GM12864 (cell line): ENCODE results near the gene TMEM232.

Experiments used
- DNase-seq: peaks from one replicate; pipeline ENCODE4 v3.0.0-alpha.2; 2011; ENCODE audit warnings: low read depth
- H3K4me3 ChIP-seq: 2 replicates; pipeline ENCODE4 v1.5.1; 2011; ENCODE audit warnings: mild to moderate bottlenecking, low read depth, low read length, control low read depth
- TF ChIP-seq, protein P1 (sequence below): IDR thresholded peaks from 2 replicates; pipeline ENCODE4 v1.5.1; 2011; ENCODE audit warnings: low read depth, mild to moderate bottlenecking, moderate library complexity, low read length, control low read depth, inconsistent platforms; ENCODE audit errors: missing control alignments

TMEM232 gene

DNA sequence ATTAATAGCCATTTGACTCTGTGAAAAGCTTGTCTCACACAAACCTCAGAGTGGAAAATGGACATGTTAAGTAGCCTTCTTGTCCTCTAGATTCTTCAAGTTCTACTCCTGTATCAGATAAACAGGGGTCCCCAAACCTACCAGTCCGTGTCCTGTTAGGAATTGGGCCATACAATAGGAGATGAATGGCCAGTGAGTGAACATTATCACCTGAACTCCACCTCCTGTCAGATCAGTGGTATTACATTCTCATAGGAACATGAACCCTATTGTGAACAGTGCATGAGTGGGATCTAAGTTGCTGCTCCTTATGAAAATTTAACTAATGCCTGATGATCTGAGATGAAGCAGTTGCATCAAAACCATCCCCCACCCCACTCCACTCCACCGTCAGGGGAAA lies 136.3 kb downstream of the TMEM232 start:
- TF ChIP-seq, protein P1, sequence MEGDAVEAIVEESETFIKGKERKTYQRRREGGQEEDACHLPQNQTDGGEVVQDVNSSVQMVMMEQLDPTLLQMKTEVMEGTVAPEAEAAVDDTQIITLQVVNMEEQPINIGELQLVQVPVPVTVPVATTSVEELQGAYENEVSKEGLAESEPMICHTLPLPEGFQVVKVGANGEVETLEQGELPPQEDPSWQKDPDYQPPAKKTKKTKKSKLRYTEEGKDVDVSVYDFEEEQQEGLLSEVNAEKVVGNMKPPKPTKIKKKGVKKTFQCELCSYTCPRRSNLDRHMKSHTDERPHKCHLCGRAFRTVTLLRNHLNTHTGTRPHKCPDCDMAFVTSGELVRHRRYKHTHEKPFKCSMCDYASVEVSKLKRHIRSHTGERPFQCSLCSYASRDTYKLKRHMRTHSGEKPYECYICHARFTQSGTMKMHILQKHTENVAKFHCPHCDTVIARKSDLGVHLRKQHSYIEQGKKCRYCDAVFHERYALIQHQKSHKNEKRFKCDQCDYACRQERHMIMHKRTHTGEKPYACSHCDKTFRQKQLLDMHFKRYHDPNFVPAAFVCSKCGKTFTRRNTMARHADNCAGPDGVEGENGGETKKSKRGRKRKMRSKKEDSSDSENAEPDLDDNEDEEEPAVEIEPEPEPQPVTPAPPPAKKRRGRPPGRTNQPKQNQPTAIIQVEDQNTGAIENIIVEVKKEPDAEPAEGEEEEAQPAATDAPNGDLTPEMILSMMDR, result peak; percentile 53
- H3K4me3 ChIP-seq, result no peak overlapping the region
- DNase-seq, result no peak

DNA sequence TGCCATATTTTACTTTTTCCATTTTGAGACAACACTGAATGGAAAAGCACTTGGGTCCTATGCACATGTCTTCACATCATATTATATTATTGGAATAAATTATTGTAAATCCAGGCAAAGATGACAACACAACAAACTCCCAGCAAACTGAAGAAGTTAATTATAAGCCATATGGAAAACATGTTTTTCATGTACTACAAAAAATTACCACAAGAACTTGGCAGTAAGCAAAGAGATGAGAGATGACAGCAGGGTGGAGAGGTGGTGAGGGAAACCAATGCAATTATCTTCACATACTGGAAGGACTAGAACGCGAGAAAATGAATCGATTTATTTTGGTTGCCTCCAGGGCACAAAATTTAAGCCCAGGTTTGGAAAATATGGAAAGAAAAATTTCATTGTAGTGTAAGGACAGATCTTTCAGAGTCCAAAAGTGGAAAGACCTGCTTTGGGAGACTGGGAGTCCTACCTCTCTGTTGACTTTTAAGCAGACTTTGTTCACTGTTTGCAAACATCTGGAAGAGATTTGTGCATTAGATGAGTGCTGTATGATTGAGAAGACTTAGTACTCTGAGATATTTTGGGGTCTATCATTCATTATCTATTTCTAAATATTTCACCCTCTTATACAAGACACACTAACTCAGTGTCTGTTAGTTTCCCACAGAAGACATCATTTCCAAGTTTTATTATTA lies 138.0 kb downstream of the TMEM232 start:
- TF ChIP-seq, protein P1, result no peak
- H3K4me3 ChIP-seq, result no peak overlapping the region
- DNase-seq, result no peak

DNA sequence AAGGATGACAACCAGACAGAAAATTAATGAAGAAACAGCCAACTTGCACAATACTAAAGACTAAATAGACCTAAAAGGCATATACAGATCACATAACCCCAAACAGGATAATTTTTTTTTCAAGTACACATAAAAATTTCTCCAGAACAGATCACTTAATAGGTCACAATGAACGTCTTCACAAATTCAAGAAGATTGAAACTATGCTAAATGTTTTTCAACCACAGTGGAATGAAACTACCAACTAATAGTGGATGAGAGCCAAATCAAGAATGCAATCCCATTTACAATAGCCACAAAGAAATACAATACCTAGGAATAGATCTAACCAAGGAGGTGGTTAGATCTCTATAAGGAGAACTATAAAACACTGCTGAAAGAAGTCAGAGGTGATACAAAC lies 145.8 kb downstream of the TMEM232 start:
- no peak overlapping the region for H3K4me3 ChIP-seq
- TF ChIP-seq, protein P1, result no peak
- no peak for DNase-seq

DNA sequence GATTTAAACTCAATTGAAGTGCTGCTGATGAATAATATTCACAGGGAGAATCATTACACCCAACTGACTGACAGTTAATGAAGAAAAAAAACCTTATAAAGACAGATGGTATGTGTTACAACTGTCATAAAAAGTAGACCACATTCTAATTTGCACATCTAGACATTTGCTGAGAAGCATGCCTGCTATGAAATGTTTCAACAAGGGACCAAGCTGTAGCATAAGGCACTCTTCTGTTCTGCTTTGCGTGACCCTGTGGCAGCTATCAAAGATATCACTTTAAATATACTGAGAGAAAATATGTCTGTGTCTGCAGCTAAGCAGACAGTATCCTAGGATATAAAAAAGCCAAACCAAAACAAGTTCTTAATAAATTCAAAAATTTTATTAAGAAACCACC lies 153.7 kb downstream of the TMEM232 start:
- no peak overlapping the region for H3K4me3 ChIP-seq
- TF ChIP-seq, protein P1, result no peak
- no peak for DNase-seq

DNA sequence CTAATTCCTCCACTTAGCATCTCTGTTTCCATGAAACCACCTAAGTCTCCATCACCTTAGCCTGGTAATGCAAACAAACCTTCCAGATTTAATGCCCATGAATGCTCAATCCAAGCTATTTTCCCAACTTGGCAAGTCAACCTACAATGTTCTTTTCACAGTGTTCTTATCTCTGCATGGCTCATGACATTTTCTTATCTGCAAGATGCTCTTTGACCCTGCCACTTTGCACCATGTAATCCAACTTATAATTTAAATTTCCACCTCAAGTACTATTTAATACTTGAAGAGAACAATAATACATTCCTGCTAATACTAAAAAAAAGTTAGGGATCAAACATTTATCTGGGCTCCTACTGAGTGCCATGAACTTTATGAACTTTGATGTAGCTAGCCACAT lies 164.3 kb downstream of the TMEM232 start:
- H3K4me3 ChIP-seq, result no peak overlapping the region
- TF ChIP-seq, protein P1, result no peak
- DNase-seq, result no peak

DNA sequence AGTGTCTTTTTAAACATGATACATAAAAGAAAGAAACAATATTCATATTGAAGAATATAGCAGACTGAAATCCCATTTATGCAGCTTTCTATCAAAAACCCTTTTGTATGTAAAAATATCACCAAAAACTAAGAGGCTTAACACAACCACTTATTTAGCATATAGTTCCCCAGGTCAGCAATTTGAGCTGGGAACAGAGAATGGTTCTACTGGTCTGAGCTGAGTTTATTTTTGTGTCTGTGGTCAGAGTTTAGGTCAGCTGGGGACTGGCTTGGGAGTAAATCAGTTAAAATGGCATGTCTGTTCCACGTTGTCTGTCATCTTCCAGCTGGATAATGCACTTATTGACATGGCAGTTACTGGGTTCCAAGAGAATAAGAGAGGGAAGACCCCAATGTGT lies 165.0 kb downstream of the TMEM232 start:
- no peak for DNase-seq
- TF ChIP-seq, protein P1, result no peak
- H3K4me3 ChIP-seq, result no peak overlapping the region

DNA sequence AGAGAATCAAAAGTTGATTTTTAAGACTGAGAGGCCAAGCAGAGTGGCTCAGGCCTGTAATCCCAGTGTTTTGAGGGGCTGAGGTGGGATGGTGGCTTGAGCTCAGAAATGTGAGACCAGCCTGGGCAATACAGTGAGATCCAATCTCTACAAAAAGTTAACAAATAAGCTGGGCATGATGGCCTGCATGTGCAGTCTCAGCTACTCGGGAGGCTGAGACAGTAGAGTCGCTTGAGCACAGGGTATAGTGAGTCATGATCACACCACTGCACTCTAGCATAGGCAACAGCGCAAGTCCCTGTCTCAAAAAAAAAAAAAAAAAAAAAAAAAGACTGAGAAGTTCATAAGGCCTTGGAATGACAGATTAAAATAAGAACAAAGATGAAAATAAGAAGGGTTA lies 177.2 kb downstream of the TMEM232 start:
- H3K4me3 ChIP-seq, result no peak overlapping the region
- TF ChIP-seq, protein P1, result no peak
- no peak for DNase-seq
